ENCODE results near the gene TRIP10.

GRCh38 chr19:6723738-6724137 is 15.7 kb upstream of the TRIP10 start:
- TF ChIP-seq GATA2 (IDR thresholded peaks at IDR 0.05; ENCODE audit: low read depth, low read length) = no peak
- TF ChIP-seq GATA3 (IDR thresholded peaks at IDR 0.05; ENCODE audit: low read depth, low read length) = no peak
